ENCODE data around the gene TTLL12. TPM values are rescaled to one million over a fixed set of nuclear protein-coding genes. Genes with fewer than 3 reads are reported as not detected.

TTLL12 gene
- total RNA-seq, 1 experiment from 2014 or later = 100 TPM

DNA sequence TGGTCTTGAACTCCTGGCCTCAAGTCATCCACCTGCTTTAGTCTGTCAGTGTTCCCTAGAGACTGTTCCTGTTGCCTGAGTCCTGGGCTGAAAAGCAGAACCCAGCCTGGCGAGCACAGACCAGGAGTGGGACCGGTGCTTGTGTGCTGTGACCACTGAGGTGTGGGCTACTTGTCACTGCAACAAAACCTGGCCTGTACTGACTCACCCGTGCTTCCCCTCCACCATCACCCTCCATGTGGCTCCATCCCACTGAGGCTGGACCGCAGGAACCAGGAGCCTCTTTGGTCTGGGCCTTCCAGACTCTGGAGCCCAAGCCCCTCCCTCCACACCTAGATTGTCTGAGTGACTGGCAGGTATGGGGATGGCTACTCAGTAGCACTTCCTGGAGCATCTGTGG, 52.4 kb downstream of the TTLL12 start (continued):
- TF ChIP-seq, protein P1, sequence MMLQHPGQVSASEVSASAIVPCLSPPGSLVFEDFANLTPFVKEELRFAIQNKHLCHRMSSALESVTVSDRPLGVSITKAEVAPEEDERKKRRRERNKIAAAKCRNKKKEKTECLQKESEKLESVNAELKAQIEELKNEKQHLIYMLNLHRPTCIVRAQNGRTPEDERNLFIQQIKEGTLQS (IDR thresholded peaks at IDR 0.05) = no peak
- TF ChIP-seq ZFX (IDR thresholded peaks at IDR 0.05) (no peak), EZH2 (IDR thresholded peaks at IDR 0.05) (no peak), EGR1 (IDR thresholded peaks at IDR 0.05; ENCODE audit: low read depth) (no peak), POLR2A (IDR thresholded peaks at IDR 0.05; ENCODE audit: borderline replicate concordance, extremely low read depth, insufficient read depth, insufficient read length) (no peak), CEBPB (IDR thresholded peaks at IDR 0.05; ENCODE audit: low read depth) (no peak), SRF (IDR thresholded peaks at IDR 0.05; ENCODE audit: low read depth) (no peak), RAD21 (IDR thresholded peaks at IDR 0.05; ENCODE audit: low read depth) (no peak), JUND (IDR thresholded peaks at IDR 0.05) (no peak)
- TF ChIP-seq, protein P2, sequence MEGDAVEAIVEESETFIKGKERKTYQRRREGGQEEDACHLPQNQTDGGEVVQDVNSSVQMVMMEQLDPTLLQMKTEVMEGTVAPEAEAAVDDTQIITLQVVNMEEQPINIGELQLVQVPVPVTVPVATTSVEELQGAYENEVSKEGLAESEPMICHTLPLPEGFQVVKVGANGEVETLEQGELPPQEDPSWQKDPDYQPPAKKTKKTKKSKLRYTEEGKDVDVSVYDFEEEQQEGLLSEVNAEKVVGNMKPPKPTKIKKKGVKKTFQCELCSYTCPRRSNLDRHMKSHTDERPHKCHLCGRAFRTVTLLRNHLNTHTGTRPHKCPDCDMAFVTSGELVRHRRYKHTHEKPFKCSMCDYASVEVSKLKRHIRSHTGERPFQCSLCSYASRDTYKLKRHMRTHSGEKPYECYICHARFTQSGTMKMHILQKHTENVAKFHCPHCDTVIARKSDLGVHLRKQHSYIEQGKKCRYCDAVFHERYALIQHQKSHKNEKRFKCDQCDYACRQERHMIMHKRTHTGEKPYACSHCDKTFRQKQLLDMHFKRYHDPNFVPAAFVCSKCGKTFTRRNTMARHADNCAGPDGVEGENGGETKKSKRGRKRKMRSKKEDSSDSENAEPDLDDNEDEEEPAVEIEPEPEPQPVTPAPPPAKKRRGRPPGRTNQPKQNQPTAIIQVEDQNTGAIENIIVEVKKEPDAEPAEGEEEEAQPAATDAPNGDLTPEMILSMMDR (IDR thresholded peaks at IDR 0.05 in 2 of 3, conservative IDR thresholded peaks at IDR 0.05 in 1 of 3; ENCODE audit: borderline replicate concordance in 1 of 3, insufficient read depth in 1 of 3, low read depth in 2 of 3, low read length in 2 of 3) = no peak

DNA sequence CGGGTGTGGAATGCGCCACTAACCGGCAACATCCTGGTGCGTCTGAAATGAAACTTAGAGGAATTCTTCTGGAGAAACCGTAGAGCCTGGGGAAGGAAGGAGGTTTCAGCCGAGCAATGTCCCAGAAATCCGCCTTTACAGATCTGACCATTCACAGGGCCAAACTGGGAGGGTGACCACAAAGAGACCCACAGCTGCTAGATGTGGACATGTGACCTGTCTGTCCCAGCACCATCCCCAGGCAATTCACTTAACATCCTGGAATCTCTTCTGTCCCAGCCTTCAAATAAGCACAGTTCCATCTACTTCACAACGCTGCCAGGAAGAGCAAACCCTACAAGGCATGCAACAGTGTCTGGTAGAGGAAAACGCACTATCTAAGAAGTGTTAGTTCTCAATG, 53.5 kb downstream of the TTLL12 start:
- Histone ChIP-seq H3K9me2 (ENCODE audit: insufficient read depth) (no peaks in the 10 kb centered on the region), H3K27me3 (ENCODE audit: insufficient read depth, low read length) (no peaks in the 10 kb centered on the region), H4K20me1 (ENCODE audit: insufficient read depth) (no peaks in the 10 kb centered on the region), H3K9me3 (ENCODE audit: control insufficient read depth in 1 of 2, insufficient read depth in 1 of 2, low read depth in 1 of 2, low read length in 2 of 2) (no peaks in the 10 kb centered on the region; a peak in 1 of 4 replicates), H3K4me3 (replicated peaks in 1 of 2; ENCODE audit: low read depth in 1 of 2, low read length in 2 of 2) (no peak overlapping the region), H3K9ac (ENCODE audit: low read length) (no peak overlapping the region), H3K36me3 (ENCODE audit: control insufficient read depth in 1 of 2, insufficient read depth in 2 of 2, low read length in 2 of 2) (peaks cover 37 to 52% of the 10 kb centered on the region in 2 experiments), H3K4me2 (ENCODE audit: low read length) (no peak overlapping the region), H3K4me1 (ENCODE audit: control insufficient read depth in 1 of 2, insufficient read depth in 2 of 2, low read length in 2 of 2) (peaks cover 15 to 18% of the 10 kb centered on the region in 2 experiments), H2AFZ (ENCODE audit: low read depth, low read length, poor library complexity, severe bottlenecking) (no peak overlapping the region), H3K79me2 (ENCODE audit: insufficient read depth, low read length) (peaks cover 54% of the 10 kb centered on the region), H3K27ac (ENCODE audit: low read depth, low read length) (no peak overlapping the region)
- ATAC-seq (no peak), DNase-seq (ENCODE audit: low read depth, low spot score) (no peak)
- TF ChIP-seq SIN3A (IDR thresholded peaks at IDR 0.05; ENCODE audit: low read depth) (no peak), JUND (IDR thresholded peaks at IDR 0.05) (no peak), POLR2A (IDR thresholded peaks at IDR 0.05; ENCODE audit: borderline replicate concordance, extremely low read depth, insufficient read depth, insufficient read length) (no peak), TCF7L2 (IDR thresholded peaks at IDR 0.05; ENCODE audit: borderline replicate concordance, extremely low read depth, insufficient read depth, insufficient read length) (no peak), RAD21 (IDR thresholded peaks at IDR 0.05; ENCODE audit: low read depth) (no peak), FOSL1 (IDR thresholded peaks at IDR 0.05; ENCODE audit: low read depth) (no peak), YY1 (IDR thresholded peaks at IDR 0.05; ENCODE audit: extremely low read depth, insufficient replicate concordance, low read depth, low read length) (no peak), EZH2 (IDR thresholded peaks at IDR 0.05) (no peak), CBX3 (IDR thresholded peaks at IDR 0.05; ENCODE audit: low read depth) (no peak), EGR1 (IDR thresholded peaks at IDR 0.05; ENCODE audit: low read depth) (no peak), SRF (IDR thresholded peaks at IDR 0.05; ENCODE audit: low read depth) (no peak), CEBPB (IDR thresholded peaks at IDR 0.05; ENCODE audit: low read depth) (no peak), POLR2AphosphoS5 (IDR thresholded peaks at IDR 0.05; ENCODE audit: low read depth, low read length) (no peak)
- TF ChIP-seq, protein P3, sequence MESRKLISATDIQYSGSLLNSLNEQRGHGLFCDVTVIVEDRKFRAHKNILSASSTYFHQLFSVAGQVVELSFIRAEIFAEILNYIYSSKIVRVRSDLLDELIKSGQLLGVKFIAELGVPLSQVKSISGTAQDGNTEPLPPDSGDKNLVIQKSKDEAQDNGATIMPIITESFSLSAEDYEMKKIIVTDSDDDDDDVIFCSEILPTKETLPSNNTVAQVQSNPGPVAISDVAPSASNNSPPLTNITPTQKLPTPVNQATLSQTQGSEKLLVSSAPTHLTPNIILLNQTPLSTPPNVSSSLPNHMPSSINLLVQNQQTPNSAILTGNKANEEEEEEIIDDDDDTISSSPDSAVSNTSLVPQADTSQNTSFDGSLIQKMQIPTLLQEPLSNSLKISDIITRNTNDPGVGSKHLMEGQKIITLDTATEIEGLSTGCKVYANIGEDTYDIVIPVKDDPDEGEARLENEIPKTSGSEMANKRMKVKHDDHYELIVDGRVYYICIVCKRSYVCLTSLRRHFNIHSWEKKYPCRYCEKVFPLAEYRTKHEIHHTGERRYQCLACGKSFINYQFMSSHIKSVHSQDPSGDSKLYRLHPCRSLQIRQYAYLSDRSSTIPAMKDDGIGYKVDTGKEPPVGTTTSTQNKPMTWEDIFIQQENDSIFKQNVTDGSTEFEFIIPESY (IDR thresholded peaks at IDR 0.05; ENCODE audit: extremely low read depth, insufficient replicate concordance, low read length) = no peak
- TF ChIP-seq, protein P4, sequence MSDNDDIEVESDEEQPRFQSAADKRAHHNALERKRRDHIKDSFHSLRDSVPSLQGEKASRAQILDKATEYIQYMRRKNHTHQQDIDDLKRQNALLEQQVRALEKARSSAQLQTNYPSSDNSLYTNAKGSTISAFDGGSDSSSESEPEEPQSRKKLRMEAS (IDR thresholded peaks at IDR 0.05) = no peak
- TF ChIP-seq, protein P1 (IDR thresholded peaks at IDR 0.05) = no peak
- no TSS peak for BruUV-seq (replicated peaks)
- POLR2A ChIA-PET = no interaction called here
- intact Hi-C loops (cut with micrococcal nuclease) = no loop called here
- CTCF ChIA-PET = no interaction called here
- RAD21 ChIA-PET (ENCODE audit: low non-redundant PET in 1 of 2, low total read pairs in 2 of 2, uncharacterized antibody in 2 of 2, unreplicated experiment in 2 of 2) = no interaction called here

Measured in HCT116 (cell line).